Keratinocyte (primary cell): ENCODE results near the gene RAB4B.

ENCODE experiments used
- CTCF ChIP-seq, 3 experiments: IDR thresholded peaks in 1 of 3; conservative IDR thresholded peaks in 1 of 3; optimal IDR thresholded peaks in 1 of 3; 2 replicates in 2 of 3; 3 replicates in 1 of 3; pipeline versions ENCODE3 to v1.5.1; 2011; ENCODE audit warnings: low read length in 3 of 3, mild to moderate bottlenecking in 3 of 3, moderate library complexity in 2 of 3, control low read depth in 1 of 3, inconsistent platforms in 1 of 3; ENCODE audit not compliant: insufficient read depth in 2 of 3; ENCODE audit errors: extremely low read depth in 1 of 3
- EZH2 ChIP-seq: IDR thresholded peaks from one replicate; pipeline ENCODE4 v1.6.1; 2012; ENCODE audit warnings: inconsistent platforms, mild to moderate bottlenecking, low read length, moderate library complexity

- TF ChIP-seq CTCF (optimal IDR thresholded peaks at IDR 0.05 in 1 of 3, IDR thresholded peaks at IDR 0.05 in 1 of 3, conservative IDR thresholded peaks at IDR 0.05 in 1 of 3; ENCODE audit: extremely low read depth in 1 of 3, insufficient read depth in 2 of 3, low read length in 3 of 3): no peak
- TF ChIP-seq EZH2: no peak
Measured at GRCh38 chr19:40752257-40752781, 25.7 kb upstream of the RAB4B start.
